Astrocyte (in vitro differentiated cells and primary cell): ENCODE measurements around the gene GOT1. TPM values are rescaled to one million over a fixed set of nuclear protein-coding genes. Genes with fewer than 3 reads are reported as not detected.

Experiments used
- DNase-seq: peaks from one replicate; pipeline ENCODE4 v3.0.0-alpha.2; 2010; ENCODE audit warnings: low read depth
- FAIRE-seq: peaks from 2 replicates; lab custom pipeline; 2011; peaks lifted over from hg19 to GRCh38; lab: Jason Lieb, UNC
- H2AFZ ChIP-seq: 2 replicates; pipeline ENCODE4 v1.6.0; 2012; ENCODE audit warnings: low read depth, low read length, inconsistent platforms
- H3K27ac ChIP-seq: 2 replicates; pipeline ENCODE4 v1.5.1; 2011; ENCODE audit warnings: low read depth, low read length, inconsistent platforms
- H3K27me3 ChIP-seq: 2 replicates; pipeline ENCODE4 v1.6.0; 2011; ENCODE audit warnings: low read length, inconsistent platforms; ENCODE audit not compliant: insufficient read depth
- H3K36me3 ChIP-seq: 2 replicates; pipeline ENCODE4 v1.5.1; 2011; ENCODE audit warnings: low read length, inconsistent platforms; ENCODE audit not compliant: insufficient read depth
- H3K4me1 ChIP-seq: 2 replicates; pipeline ENCODE4 v1.5.1; 2011; ENCODE audit warnings: low read length, inconsistent platforms; ENCODE audit not compliant: insufficient read depth
- H3K4me2 ChIP-seq: 2 replicates; pipeline ENCODE4 v1.6.0; 2012; ENCODE audit warnings: low read length, inconsistent platforms
- H3K4me3 ChIP-seq: 2 replicates; pipeline ENCODE4 v1.5.1; 2011; ENCODE audit warnings: low read depth, mild to moderate bottlenecking, low read length, inconsistent platforms; ENCODE audit not compliant: insufficient read depth
- H3K79me2 ChIP-seq: 2 replicates; pipeline ENCODE4 v1.6.0; 2012; ENCODE audit warnings: mild to moderate bottlenecking, low read length, inconsistent platforms; ENCODE audit not compliant: insufficient read depth
- H3K9ac ChIP-seq: 2 replicates; pipeline ENCODE4 v1.6.0; 2012; ENCODE audit warnings: mild to moderate bottlenecking, low read length, inconsistent platforms
- H3K9me3 ChIP-seq: 2 replicates; pipeline ENCODE4 v1.5.1; 2012; ENCODE audit warnings: low read depth, mild to moderate bottlenecking, low read length, inconsistent platforms; ENCODE audit not compliant: insufficient read depth
- H4K20me1 ChIP-seq: 2 replicates; pipeline ENCODE4 v1.6.0; 2012; ENCODE audit warnings: low read length, inconsistent platforms; ENCODE audit not compliant: insufficient read depth
- H3K27ac Mint-ChIP-seq: one replicate; pipeline ENCODE4 v1.8.0; 2021; ENCODE audit warnings: mild to moderate bottlenecking, mixed read lengths; ENCODE audit not compliant: unreplicated experiment
- H3K27me3 Mint-ChIP-seq: one replicate; pipeline ENCODE4 v1.8.0; 2021; ENCODE audit warnings: low read depth, mixed read lengths; ENCODE audit not compliant: unreplicated experiment
- H3K36me3 Mint-ChIP-seq: one replicate; pipeline ENCODE4 v1.8.0; 2021; ENCODE audit warnings: low read depth, mixed read lengths; ENCODE audit not compliant: unreplicated experiment
- H3K4me1 Mint-ChIP-seq: one replicate; pipeline ENCODE4 v1.8.0; 2021; ENCODE audit warnings: low read depth, mixed read lengths; ENCODE audit not compliant: unreplicated experiment
- H3K4me3 Mint-ChIP-seq: one replicate; pipeline ENCODE4 v1.8.0; 2021; ENCODE audit warnings: mild to moderate bottlenecking, moderate library complexity, mixed read lengths; ENCODE audit not compliant: unreplicated experiment
- H3K9me3 Mint-ChIP-seq: one replicate; pipeline ENCODE4 v1.8.0; 2021; ENCODE audit warnings: mild to moderate bottlenecking, mixed read lengths; ENCODE audit not compliant: unreplicated experiment
- EZH2 ChIP-seq: IDR thresholded peaks from 2 replicates; pipeline ENCODE4 v1.6.1; 2012; ENCODE audit warnings: mild to moderate bottlenecking, low read length, inconsistent platforms; ENCODE audit not compliant: insufficient read depth
- total RNA-seq: library from RNA; stranded (reverse); gene quantifications from 2 replicates; pipeline ENCODE4 v1.2.1, GENCODE V29; 2021
- TF ChIP-seq, protein P1 (sequence below): IDR thresholded peaks from 2 replicates; pipeline ENCODE4 v1.5.1; 2011; ENCODE audit warnings: low read depth, mild to moderate bottlenecking, inconsistent platforms, low read length, moderate library complexity; ENCODE audit not compliant: insufficient read depth

Gene GOT1
- total RNA-seq, 1 donor from 2014 or later, result 46.8 TPM

DNA sequence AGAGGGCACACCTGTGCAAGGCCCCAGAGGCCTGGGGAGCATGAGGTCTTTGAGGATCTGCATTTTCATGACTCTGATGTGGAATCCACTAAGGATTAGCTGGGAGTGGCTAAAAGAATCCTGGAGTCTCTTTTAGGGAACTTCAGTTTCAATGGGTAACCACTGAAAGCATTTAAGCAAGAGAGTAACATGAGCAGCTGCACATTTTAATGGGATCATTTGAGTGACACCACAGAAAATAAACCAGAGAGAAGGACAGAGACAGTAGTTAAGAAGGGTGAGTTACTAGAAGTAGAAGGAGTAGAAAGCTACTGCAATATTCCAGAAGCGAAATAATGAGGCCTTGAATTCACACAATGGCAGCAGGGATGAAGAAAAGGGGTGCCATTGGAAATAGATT lies 5.2 kb downstream of the GOT1 start:
- peaks cover 16% of the 10 kb centered on the region for H4K20me1 ChIP-seq
- FAIRE-seq (no peak), DNase-seq (no peak)
- no peaks in the 10 kb centered on the region for H3K27me3 ChIP-seq
- no peak overlapping the region for H3K27ac ChIP-seq
- no peak for TF ChIP-seq EZH2
- TF ChIP-seq, protein P1, sequence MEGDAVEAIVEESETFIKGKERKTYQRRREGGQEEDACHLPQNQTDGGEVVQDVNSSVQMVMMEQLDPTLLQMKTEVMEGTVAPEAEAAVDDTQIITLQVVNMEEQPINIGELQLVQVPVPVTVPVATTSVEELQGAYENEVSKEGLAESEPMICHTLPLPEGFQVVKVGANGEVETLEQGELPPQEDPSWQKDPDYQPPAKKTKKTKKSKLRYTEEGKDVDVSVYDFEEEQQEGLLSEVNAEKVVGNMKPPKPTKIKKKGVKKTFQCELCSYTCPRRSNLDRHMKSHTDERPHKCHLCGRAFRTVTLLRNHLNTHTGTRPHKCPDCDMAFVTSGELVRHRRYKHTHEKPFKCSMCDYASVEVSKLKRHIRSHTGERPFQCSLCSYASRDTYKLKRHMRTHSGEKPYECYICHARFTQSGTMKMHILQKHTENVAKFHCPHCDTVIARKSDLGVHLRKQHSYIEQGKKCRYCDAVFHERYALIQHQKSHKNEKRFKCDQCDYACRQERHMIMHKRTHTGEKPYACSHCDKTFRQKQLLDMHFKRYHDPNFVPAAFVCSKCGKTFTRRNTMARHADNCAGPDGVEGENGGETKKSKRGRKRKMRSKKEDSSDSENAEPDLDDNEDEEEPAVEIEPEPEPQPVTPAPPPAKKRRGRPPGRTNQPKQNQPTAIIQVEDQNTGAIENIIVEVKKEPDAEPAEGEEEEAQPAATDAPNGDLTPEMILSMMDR, result no peak
- H3K79me2 ChIP-seq, result peaks cover 44% of the 10 kb centered on the region
- H3K9me3 Mint-ChIP-seq, result no peaks in the 10 kb centered on the region
- H3K4me3 Mint-ChIP-seq, result no peak overlapping the region
- no peak overlapping the region for H3K9ac ChIP-seq
- no peak overlapping the region for H3K4me3 ChIP-seq
- H3K27ac Mint-ChIP-seq, result no peak overlapping the region
- no peaks in the 10 kb centered on the region for H3K27me3 Mint-ChIP-seq
- H3K4me2 ChIP-seq, result no peak overlapping the region
- H3K4me1 Mint-ChIP-seq, result peaks cover 11% of the 10 kb centered on the region
- peaks cover 5% of the 10 kb centered on the region for H3K36me3 Mint-ChIP-seq
- peaks cover 6% of the 10 kb centered on the region for H3K4me1 ChIP-seq
- H3K9me3 ChIP-seq, result no peaks in the 10 kb centered on the region
- H2AFZ ChIP-seq, result no peak overlapping the region
- H3K36me3 ChIP-seq, result peaks cover 6% of the 10 kb centered on the region

DNA sequence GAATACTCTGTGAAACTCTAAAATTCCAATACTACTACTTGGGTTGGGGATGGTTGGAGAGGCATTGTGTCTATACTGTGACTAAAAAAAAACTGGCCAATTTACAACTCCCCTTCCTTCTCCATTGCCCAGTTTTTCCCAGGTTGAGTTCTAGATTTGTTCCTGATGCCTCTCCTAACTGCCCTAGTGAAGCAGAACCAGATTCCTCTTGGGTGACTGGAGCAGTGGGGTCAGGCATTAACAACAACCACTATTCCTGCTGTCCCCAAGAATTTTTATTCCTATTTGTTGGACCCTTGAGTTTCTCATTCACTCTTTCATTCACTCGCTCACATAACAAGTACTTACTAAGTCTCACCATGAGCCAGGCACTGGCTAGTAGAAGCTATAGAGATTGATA lies 5.8 kb downstream of the GOT1 start:
- Histone ChIP-seq H3K79me2 (peaks cover 38% of the 10 kb centered on the region), H2AFZ (no peak overlapping the region), H3K4me1 (peaks cover 2% of the 10 kb centered on the region), H3K9ac (no peak overlapping the region), H3K9me3 (no peaks in the 10 kb centered on the region), H3K27me3 (no peaks in the 10 kb centered on the region), H3K4me2 (no peak overlapping the region), H3K36me3 (peaks cover 6% of the 10 kb centered on the region), H3K27ac (no peak overlapping the region), H4K20me1 (peaks cover 16% of the 10 kb centered on the region), H3K4me3 (no peak overlapping the region)
- Mint-ChIP-seq H3K9me3 (no peaks in the 10 kb centered on the region), H3K4me1 (peaks cover 8% of the 10 kb centered on the region), H3K27me3 (no peaks in the 10 kb centered on the region), H3K36me3 (peaks cover 6% of the 10 kb centered on the region), H3K27ac (no peak overlapping the region), H3K4me3 (no peak overlapping the region)
- FAIRE-seq (no peak), DNase-seq (no peak)
- no peak for TF ChIP-seq EZH2
- TF ChIP-seq, protein P1, result no peak

DNA sequence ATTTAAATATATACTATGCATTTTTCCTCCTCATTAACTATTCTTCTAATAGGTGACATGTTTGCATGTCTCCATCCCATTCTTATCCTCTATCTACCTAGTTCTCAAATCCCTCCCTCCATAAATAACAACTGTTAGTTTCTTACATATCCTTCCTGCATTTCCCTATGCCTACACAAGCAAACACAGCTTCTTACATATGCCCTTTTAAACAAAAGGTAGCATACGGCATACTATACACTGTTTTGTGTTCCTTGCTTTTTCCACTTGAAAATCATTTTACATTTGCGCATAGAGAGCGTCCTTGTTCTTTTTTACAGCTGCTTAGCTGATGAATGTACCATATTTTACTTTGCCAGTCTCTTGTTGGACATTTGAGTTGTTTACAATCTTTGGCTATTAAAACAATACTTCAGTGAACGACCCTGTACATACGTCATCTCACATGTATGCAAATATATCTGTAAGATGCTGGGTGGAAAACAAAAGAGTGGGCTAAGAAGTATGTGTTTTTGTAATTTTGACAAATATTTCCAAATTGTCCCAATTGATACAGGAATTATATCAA lies 7.8 kb downstream of the GOT1 start:
- Mint-ChIP-seq H3K27ac (no peak overlapping the region), H3K27me3 (no peaks in the 10 kb centered on the region), H3K9me3 (no peaks in the 10 kb centered on the region), H3K36me3 (peaks cover 18% of the 10 kb centered on the region), H3K4me3 (no peak overlapping the region), H3K4me1 (no peaks in the 10 kb centered on the region)
- Histone ChIP-seq H3K79me2 (peaks cover 18% of the 10 kb centered on the region), H3K36me3 (peaks cover 6% of the 10 kb centered on the region), H3K27ac (no peak overlapping the region), H3K9ac (no peak overlapping the region), H4K20me1 (peaks cover 13% of the 10 kb centered on the region), H3K4me3 (no peak overlapping the region), H3K4me2 (no peak overlapping the region), H2AFZ (no peak overlapping the region), H3K27me3 (no peaks in the 10 kb centered on the region), H3K9me3 (no peaks in the 10 kb centered on the region), H3K4me1 (no peaks in the 10 kb centered on the region)
- FAIRE-seq (peak; percentile 39), DNase-seq (no peak)
- TF ChIP-seq EZH2, result no peak
- TF ChIP-seq, protein P1, result no peak
